GM12878 (cell line): ENCODE results near the gene HES2. TPM values are rescaled to one million over a fixed set of nuclear protein-coding genes. Genes with fewer than 3 reads are reported as not detected.
"Not testable (repeated sequence)": the region's sequence is repeated elsewhere in the genome, so short reads cannot be mapped to it uniquely, and the experiment has no call there.

ENCODE experiments used
- ATAC-seq: fragments of 200-7000 bp; cut with Tn5 transposase; 3 replicates; pipeline ENCODE4 v1.9.1; 2020; ENCODE audit warnings: mild to moderate bottlenecking, moderate library complexity
- BruUV-seq: library from RNA; stranded (reverse); fragments of 400-500 nt; replicated peaks from 2 replicates; lab custom pipeline; 2021; lab: Mats Ljungman, UMichigan
- CTCF ChIA-PET: fragments of 300-600 bp; sonication (Branson Sonifier 250); formaldehyde crosslinking; extraction: SDS; loops from one replicate; lab custom pipeline; 2021; ENCODE audit warnings: inconsistent platforms; lab: Yijun Ruan, JAX
- POLR2A ChIA-PET: fragments of 350-600 bp; formaldehyde crosslinking; extraction: SDS; loops from one replicate; lab custom pipeline; 2021; ENCODE audit warnings: inconsistent platforms; lab: Charles Lee
- RAD21 ChIA-PET: fragments of 300-600 bp; sonication (Branson Sonifier 250); formaldehyde crosslinking; loops from one replicate; lab custom pipeline; 2023; ENCODE audit warnings: antibody characterized with exemption; ENCODE audit not compliant: unreplicated experiment; lab: Charles Lee
- SMC1A ChIA-PET: fragments of 300-600 bp; sonication (Branson Sonifier 250); formaldehyde crosslinking; loops from one replicate; lab custom pipeline; 2023; ENCODE audit not compliant: unreplicated experiment, uncharacterized antibody; lab: Charles Lee
- DNase-seq: peaks from one replicate; pipeline ENCODE4 v3.0.0-alpha.2; 2011; ENCODE audit warnings: low read depth, low spot score
- FAIRE-seq: peaks from 3 replicates; lab custom pipeline; 2011; peaks lifted over from hg19 to GRCh38; lab: Jason Lieb, UNC
- H2AFZ ChIP-seq: 2 replicates; pipeline ENCODE4 v1.6.0; 2011; ENCODE audit warnings: low read depth, low read length, control low read depth; ENCODE audit not compliant: control insufficient read depth
- H3K27ac ChIP-seq: 2 replicates; pipeline ENCODE4 v1.5.1; 2011; ENCODE audit warnings: control low read depth; ENCODE audit not compliant: control insufficient read depth, insufficient read depth
- H3K27me3 ChIP-seq, 2 experiments: replicated peaks in 1 of 2; 2 replicates each; pipeline versions ENCODE4 v1.6.0 to v1.6.1; 2011; ENCODE audit warnings: low read length in 1 of 2; ENCODE audit not compliant: control insufficient read depth in 2 of 2, insufficient read depth in 2 of 2
- H3K36me3 ChIP-seq, 2 experiments: 2 replicates each; pipeline ENCODE4 v1.5.1; 2011; ENCODE audit warnings: low read length in 1 of 2; ENCODE audit not compliant: control insufficient read depth in 2 of 2, insufficient read depth in 2 of 2
- H3K4me1 ChIP-seq: 2 replicates; pipeline ENCODE4 v1.6.1; 2011; ENCODE audit warnings: mild to moderate bottlenecking, low read length, moderate library complexity, mixed read lengths; ENCODE audit not compliant: control insufficient read depth, insufficient read depth
- H3K4me2 ChIP-seq: 2 replicates; pipeline ENCODE4 v1.6.0; 2011; ENCODE audit warnings: control low read depth; ENCODE audit not compliant: control insufficient read depth, insufficient read depth
- H3K4me3 ChIP-seq: fragments of 200-600 bp; sonication (generic); 2 replicates; pipeline ENCODE4 v1.5.1; 2016
- H3K79me2 ChIP-seq: 2 replicates; pipeline ENCODE4 v1.6.0; 2011; ENCODE audit warnings: low read length; ENCODE audit not compliant: control insufficient read depth, insufficient read depth
- H3K9ac ChIP-seq: 2 replicates; pipeline ENCODE4 v1.8.0; 2011; ENCODE audit warnings: low read length, control low read depth, mixed read lengths; ENCODE audit not compliant: control insufficient read depth, insufficient read depth
- H3K9me3 ChIP-seq: replicated peaks from 3 replicates; pipeline ENCODE4 v1.5.1; 2011; ENCODE audit warnings: mild to moderate bottlenecking, low read length; ENCODE audit not compliant: control insufficient read depth, insufficient read depth
- H4K20me1 ChIP-seq: 2 replicates; pipeline ENCODE4 v1.6.0; 2011; ENCODE audit not compliant: control insufficient read depth, insufficient read depth
- BRCA1 ChIP-seq: IDR thresholded peaks from 2 replicates; pipeline ENCODE4 v1.6.1; 2011; ENCODE audit warnings: low read depth, low read length, improper control_type of control experiment
- CBFB ChIP-seq: IDR thresholded peaks from 2 replicates; pipeline ENCODE4 v1.6.1; 2016; ENCODE audit warnings: antibody characterized with exemption, low read depth
- CREM ChIP-seq: IDR thresholded peaks from 2 replicates; pipeline ENCODE4 v1.6.1; 2014; ENCODE audit warnings: antibody characterized with exemption, low read depth
- E4F1 ChIP-seq: fragments of 450-650 bp; IDR thresholded peaks from 2 replicates; pipeline ENCODE4 v1.6.1; 2018; ENCODE audit warnings: borderline replicate concordance, mild to moderate bottlenecking; ENCODE audit not compliant: partially characterized antibody
- EP300 ChIP-seq, 2 experiments: fragments of 150-350 bp in 1 of 2; IDR thresholded peaks; 2 replicates each; pipeline ENCODE4 v1.6.1; 2011 to 2012; ENCODE audit warnings: low read depth in 2 of 2, low read length in 2 of 2, borderline replicate concordance in 1 of 2, improper control_type of control experiment in 1 of 2, inconsistent platforms in 1 of 2; ENCODE audit not compliant: control insufficient read depth in 1 of 2
- NBN ChIP-seq: fragments of 450-650 bp; IDR thresholded peaks from 2 replicates; pipeline ENCODE4 v1.6.1; 2016
- RELA ChIP-seq: fragments of 450-650 bp; IDR thresholded peaks from 2 replicates; pipeline ENCODE4 v1.8.0; 2014; ENCODE audit warnings: borderline replicate concordance; ENCODE audit not compliant: partially characterized antibody
- RFX5 ChIP-seq: IDR thresholded peaks from 2 replicates; pipeline ENCODE4 v1.6.1; 2011; ENCODE audit warnings: low read depth, low read length, improper control_type of control experiment
- TCF7 ChIP-seq: IDR thresholded peaks from 2 replicates; pipeline ENCODE4 v1.6.1; 2014; ENCODE audit warnings: antibody characterized with exemption, borderline replicate concordance
- WGBS: methylation state at CpG from one replicate; pipeline ENCODE4 v1.1.6; 2016; ENCODE audit warnings: low lambda C conversion rate; ENCODE audit not compliant: insufficient replicate concordance, insufficient coverage; ENCODE audit errors: missing lambda C conversion rate; 5-methylcytosine and 5-hydroxymethylcytosine counted together
- in situ Hi-C: fragments of 300-500 bp; cut with MboI; formaldehyde crosslinking; loops from 9 replicates; pipeline ENCODE4 v1.14.3; 2018; ENCODE audit warnings: mixed read lengths
- intact Hi-C: fragments of 100-400 bp; cut with micrococcal nuclease; formaldehyde crosslinking; loops from one replicate; pipeline ENCODE4 v1.14.2; 2022; ENCODE audit not compliant: unreplicated experiment
- polyA plus RNA-seq, 11 experiments: library from polyadenylated mRNA; depleted of rRNA in 4 of 11; unstranded in 6 of 11; stranded (reverse) in 5 of 11; fragments of >200 nt; fragmentation: Nextera tagmentation in 4 of 11; fragmentation: Illumina TruSeq in 1 of 11; extraction: Ambion mirVana in 4 of 11; extraction: Trizol in 1 of 11; gene quantifications; 1 replicate in 1 of 11; 2 replicates in 10 of 11; pipeline versions ENCODE4 v1.2.1 to v1.2.3, GENCODE V29; 2011 to 2016; ENCODE audit warnings: inconsistent platforms in 2 of 11, missing spikeins in 2 of 11, low read depth in 1 of 11
- total RNA-seq, 4 experiments: library from RNA; depleted of rRNA in 3 of 4; stranded (reverse); fragments of >200 nt in 3 of 4; fragmentation: Illumina TruSeq in 1 of 4; extraction: Trizol in 1 of 4; gene quantifications; 2 replicates each; pipeline versions ENCODE4 v1.2.1 to v1.2.3, GENCODE V29; 2013 to 2021

HES2 gene
- total and polyA plus RNA-seq, 10 of the 15 experiments (the other 5 are each of a cell fraction or from before 2014, with no cell fraction given): 0.13 to 2.0 (median 0.26) TPM

- H3K4me1 ChIP-seq, H3K9me3 ChIP-seq, H3K79me2 ChIP-seq, intact Hi-C loops, H3K4me2 ChIP-seq, BruUV-seq, H2AFZ ChIP-seq, ATAC-seq, RAD21 ChIA-PET, H3K9ac ChIP-seq, H4K20me1 ChIP-seq, H3K36me3 ChIP-seq, FAIRE-seq, H3K27me3 ChIP-seq, H3K27ac ChIP-seq, in situ Hi-C loops, DNase-seq, H3K4me3 ChIP-seq, SMC1A ChIA-PET: not testable (repeated sequence)
- WGBS: 14% methylated on average over 6 of the region's 10 CpGs
- CTCF ChIA-PET: interaction anchor here (1.7 kb wide), 1 partner anchor 12 kb away, joined by 7 read pairs; no protein-coding TSS in a partner anchor
- POLR2A ChIA-PET: interaction anchor here (0.6 kb wide), 1 partner anchor 42 kb away, joined by 4 read pairs; no protein-coding TSS in a partner anchor
Measured at GRCh38 chr1:6450486-6450885, 30.8 kb upstream of the HES2 start.

- no peak overlapping the region for H3K4me2 ChIP-seq
- H3K27ac ChIP-seq: no peak overlapping the region
- peaks cover 5 to 6% of the 10 kb centered on the region in 2 experiments; a peak in 3 of 4 replicates for H3K27me3 ChIP-seq
- DNase-seq (no peak), FAIRE-seq (no peak), ATAC-seq (no peak)
- 9% methylated on average over 3 of the region's 7 CpGs for WGBS
- RAD21 ChIA-PET: interaction anchor here (0.8 kb wide), 1 partner anchor 14 kb away, joined by 3 read pairs; no protein-coding TSS in a partner anchor
- POLR2A ChIA-PET: no interaction called here
- no peaks in the 10 kb centered on the region for H4K20me1 ChIP-seq
- SMC1A ChIA-PET: no interaction called here
- no peaks in the 10 kb centered on the region for H3K79me2 ChIP-seq
- no peaks in the 10 kb centered on the region for H3K36me3 ChIP-seq
- CTCF ChIA-PET: interaction anchor here (1.6 to 1.7 kb wide), 2 partner anchors 11 to 102 kb away, joined by 5 to 7 read pairs; no protein-coding TSS in a partner anchor
- in situ Hi-C loops: no loop called here
- no peaks in the 10 kb centered on the region for H3K9me3 ChIP-seq
- no peak for TF ChIP-seq BRCA1
- no peak for TF ChIP-seq CREM
- no peak for TF ChIP-seq NBN
- TF ChIP-seq CBFB: no peak
- TF ChIP-seq TCF7: no peak
- TF ChIP-seq E4F1: no peak
- TF ChIP-seq RELA: no peak
- TF ChIP-seq EP300 (IDR thresholded peaks at IDR 0.05; ENCODE audit: borderline replicate concordance in 1 of 2, control insufficient read depth in 1 of 2, low read depth in 2 of 2, low read length in 2 of 2): no peak
- TF ChIP-seq RFX5: no peak
- H2AFZ ChIP-seq: no peak overlapping the region
- no peak overlapping the region for H3K4me3 ChIP-seq
- no peaks in the 10 kb centered on the region; the same call in 1 of the 2 replicates for H3K4me1 ChIP-seq
- no peak overlapping the region for H3K9ac ChIP-seq
- BruUV-seq: no TSS peak
- intact Hi-C loops: no loop called here
Measured at GRCh38 chr1:6450005-6450450, 30.3 kb upstream of the HES2 start.
